Measurements from ENCODE around the gene EHMT2. TPM values are rescaled to one million over a fixed set of nuclear protein-coding genes. Genes with fewer than 3 reads are reported as not detected.
"Not testable (repeated sequence)": the region's sequence is repeated elsewhere in the genome, so short reads cannot be mapped to it uniquely, and the experiment has no call there.

Gene EHMT2
- total and polyA plus RNA-seq, 2 of the 13 experiments (the other 11 are each of a cell fraction or from before 2014, with no cell fraction given) = 55.2 to 69.2 TPM

DNA sequence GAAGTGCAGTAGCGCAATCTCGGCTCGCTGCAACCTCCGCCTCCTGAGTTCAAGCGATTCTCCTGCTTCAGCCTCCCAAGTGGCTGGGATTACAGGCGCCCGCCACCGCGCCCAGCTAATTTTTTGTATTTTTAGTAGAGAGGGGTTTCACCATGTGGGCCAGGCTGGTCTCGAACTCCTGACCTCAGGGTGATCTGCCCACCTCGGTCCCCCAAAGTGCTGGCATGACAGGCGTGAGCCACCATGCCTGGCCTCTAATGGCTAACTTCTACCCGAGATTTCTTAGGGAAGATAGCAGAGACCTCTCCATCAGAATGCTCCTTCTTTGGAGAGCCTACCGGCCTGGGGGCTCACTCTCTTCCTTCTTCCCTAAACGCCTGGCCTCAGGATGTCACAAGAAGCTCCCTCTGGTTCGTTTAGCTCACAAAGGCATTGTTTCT lies 33.4 kb downstream of the EHMT2 start:
- 1% methylated on average over 16 of the region's 16 CpGs for WGBS (ENCODE audit: low lambda C conversion rate)
- ChIA-PET POLR2A (interaction anchor here (0.7 to 5.4 kb wide), 30 partner anchors 13 to 212 kb away, joined by 3 to 264 read pairs (median 14); partner anchors contain the start of genes BAG6, CFB, CLIC1 and CSNK2B), CTCF (ENCODE audit: low intra/inter-chr PET ratio, low total read pairs) (interaction anchor here (0.8 to 1.2 kb wide), 2 partner anchors 33 to 34 kb away, joined by 3 read pairs; no protein-coding TSS in a partner anchor)
- H4K20me1 ChIP-seq (ENCODE audit: insufficient read depth, low read length); H3K27me3 ChIP-seq (ENCODE audit: control insufficient read depth in 1 of 2, insufficient read depth in 2 of 2, low read length in 2 of 2); ATAC-seq; in situ Hi-C loops (cut with HindIII; ENCODE audit: extremely low pct_ligation_motif_present, low pct_unique_long_range_greater_than_20kb); DNase-seq (ENCODE audit: low spot score); H3K9me3 ChIP-seq (ENCODE audit: low read length); FAIRE-seq: not testable (repeated sequence)
- Histone ChIP-seq H3K9ac (ENCODE audit: insufficient read depth, low read depth, low read length) (peak overlapping the region; percentile 77), H2AFZ (ENCODE audit: low read length) (peak overlapping the region; percentile 34), H3K4me2 (ENCODE audit: low read depth, low read length) (peak overlapping the region; percentile 99), H3K4me3 (replicated peaks in 1 of 3; ENCODE audit: insufficient read depth in 1 of 3, low read depth in 2 of 3, low read length in 3 of 3) (peak overlapping the region; percentile 62 to 99 (median 73)), H3K4me1 (ENCODE audit: insufficient read depth, low read length) (peaks cover 68% of the 10 kb centered on the region), H3K27ac (ENCODE audit: extremely low read length, insufficient read depth, low read length) (peak overlapping the region; percentile 92), H3K36me3 (replicated peaks in 1 of 2; ENCODE audit: control insufficient read depth in 1 of 2, insufficient read depth in 2 of 2, low read length in 2 of 2) (peaks cover 4 to 21% of the 10 kb centered on the region in 2 experiments; a peak in 4 of 5 replicates), H3K79me2 (ENCODE audit: insufficient read depth, low read length) (peaks cover 35% of the 10 kb centered on the region)
- intact Hi-C loops (cut with micrococcal nuclease; ENCODE audit: unreplicated experiment) = loop anchor here (2.0 kb wide), 1 partner anchor 33 kb away; the partner anchor contains the start of gene EHMT2
- BruUV-seq (replicated peaks) = TSS peak; percentile 68
- TF ChIP-seq, protein P1, sequence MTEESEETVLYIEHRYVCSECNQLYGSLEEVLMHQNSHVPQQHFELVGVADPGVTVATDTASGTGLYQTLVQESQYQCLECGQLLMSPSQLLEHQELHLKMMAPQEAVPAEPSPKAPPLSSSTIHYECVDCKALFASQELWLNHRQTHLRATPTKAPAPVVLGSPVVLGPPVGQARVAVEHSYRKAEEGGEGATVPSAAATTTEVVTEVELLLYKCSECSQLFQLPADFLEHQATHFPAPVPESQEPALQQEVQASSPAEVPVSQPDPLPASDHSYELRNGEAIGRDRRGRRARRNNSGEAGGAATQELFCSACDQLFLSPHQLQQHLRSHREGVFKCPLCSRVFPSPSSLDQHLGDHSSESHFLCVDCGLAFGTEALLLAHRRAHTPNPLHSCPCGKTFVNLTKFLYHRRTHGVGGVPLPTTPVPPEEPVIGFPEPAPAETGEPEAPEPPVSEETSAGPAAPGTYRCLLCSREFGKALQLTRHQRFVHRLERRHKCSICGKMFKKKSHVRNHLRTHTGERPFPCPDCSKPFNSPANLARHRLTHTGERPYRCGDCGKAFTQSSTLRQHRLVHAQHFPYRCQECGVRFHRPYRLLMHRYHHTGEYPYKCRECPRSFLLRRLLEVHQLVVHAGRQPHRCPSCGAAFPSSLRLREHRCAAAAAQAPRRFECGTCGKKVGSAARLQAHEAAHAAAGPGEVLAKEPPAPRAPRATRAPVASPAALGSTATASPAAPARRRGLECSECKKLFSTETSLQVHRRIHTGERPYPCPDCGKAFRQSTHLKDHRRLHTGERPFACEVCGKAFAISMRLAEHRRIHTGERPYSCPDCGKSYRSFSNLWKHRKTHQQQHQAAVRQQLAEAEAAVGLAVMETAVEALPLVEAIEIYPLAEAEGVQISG (CRISPR knock-in tag; IDR thresholded peaks at IDR 0.05) = 0 out of 2 replicates have a peak, but pooled peaks have one; percentile 44
- TF ChIP-seq ZNF891 (CRISPR knock-in tag; IDR thresholded peaks at IDR 0.05) = peak; percentile 24; the same call in 1 of the 2 replicates
- 0 out of 2 replicates have a peak, but pooled peaks have one; percentile 21 for TF ChIP-seq KAT7 (CRISPR knock-in tag; IDR thresholded peaks at IDR 0.05; ENCODE audit: borderline replicate concordance)
- peak; percentile 19; the same call in 1 of the 2 replicates for TF ChIP-seq KDM5A (IDR thresholded peaks at IDR 0.05; ENCODE audit: borderline replicate concordance, low read length)
- peak; percentile 63; the same call in 1 of the 2 replicates for TF ChIP-seq ZNF460 (CRISPR knock-in tag; IDR thresholded peaks at IDR 0.05; ENCODE audit: borderline replicate concordance)
- peak; percentile 14 for TF ChIP-seq JARID2 (CRISPR knock-in tag; IDR thresholded peaks at IDR 0.05; ENCODE audit: insufficient replicate concordance)
- TF ChIP-seq ZNF232 (CRISPR knock-in tag; IDR thresholded peaks at IDR 0.05; ENCODE audit: borderline replicate concordance) = 0 out of 2 replicates have a peak, but pooled peaks have one; percentile 12
- TF ChIP-seq, protein P2, sequence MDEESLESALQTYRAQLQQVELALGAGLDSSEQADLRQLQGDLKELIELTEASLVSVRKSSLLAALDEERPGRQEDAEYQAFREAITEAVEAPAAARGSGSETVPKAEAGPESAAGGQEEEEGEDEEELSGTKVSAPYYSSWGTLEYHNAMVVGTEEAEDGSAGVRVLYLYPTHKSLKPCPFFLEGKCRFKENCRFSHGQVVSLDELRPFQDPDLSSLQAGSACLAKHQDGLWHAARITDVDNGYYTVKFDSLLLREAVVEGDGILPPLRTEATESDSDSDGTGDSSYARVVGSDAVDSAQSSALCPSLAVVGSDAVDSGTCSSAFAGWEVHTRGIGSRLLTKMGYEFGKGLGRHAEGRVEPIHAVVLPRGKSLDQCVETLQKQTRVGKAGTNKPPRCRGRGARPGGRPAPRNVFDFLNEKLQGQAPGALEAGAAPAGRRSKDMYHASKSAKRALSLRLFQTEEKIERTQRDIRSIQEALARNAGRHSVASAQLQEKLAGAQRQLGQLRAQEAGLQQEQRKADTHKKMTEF (CRISPR knock-in tag; IDR thresholded peaks at IDR 0.05) = peak; percentile 2; the same call in 1 of the 2 replicates
- TF ChIP-seq ZFP82 (CRISPR knock-in tag; IDR thresholded peaks at IDR 0.05; ENCODE audit: borderline replicate concordance) = peak; percentile 35; the same call in 1 of the 2 replicates
- peak; percentile 2 for TF ChIP-seq ZNF883 (CRISPR knock-in tag; IDR thresholded peaks at IDR 0.05; ENCODE audit: not compliant biosample characterization)
- TF ChIP-seq, protein P3, sequence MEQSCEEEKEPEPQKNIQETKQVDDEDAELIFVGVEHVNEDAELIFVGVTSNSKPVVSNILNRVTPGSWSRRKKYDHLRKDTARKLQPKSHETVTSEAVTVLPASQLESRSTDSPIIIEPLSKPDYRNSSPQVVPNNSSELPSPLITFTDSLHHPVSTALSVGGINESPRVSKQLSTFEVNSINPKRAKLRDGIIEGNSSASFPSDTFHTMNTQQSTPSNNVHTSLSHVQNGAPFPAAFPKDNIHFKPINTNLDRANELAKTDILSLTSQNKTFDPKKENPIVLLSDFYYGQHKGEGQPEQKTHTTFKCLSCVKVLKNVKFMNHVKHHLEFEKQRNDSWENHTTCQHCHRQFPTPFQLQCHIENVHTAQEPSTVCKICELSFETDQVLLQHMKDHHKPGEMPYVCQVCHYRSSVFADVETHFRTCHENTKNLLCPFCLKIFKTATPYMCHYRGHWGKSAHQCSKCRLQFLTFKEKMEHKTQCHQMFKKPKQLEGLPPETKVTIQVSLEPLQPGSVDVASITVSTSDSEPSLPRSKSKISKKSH (CRISPR knock-in tag; IDR thresholded peaks at IDR 0.05; ENCODE audit: borderline replicate concordance) = 0 out of 2 replicates have a peak, but pooled peaks have one; percentile 10
- TF ChIP-seq IRX3 (CRISPR knock-in tag; IDR thresholded peaks at IDR 0.05; ENCODE audit: borderline replicate concordance, low read depth) = 0 out of 2 replicates have a peak, but pooled peaks have one; percentile 31

All from HepG2 (cell line).